Fibroblast of peridontal ligament (primary cell): ENCODE measurements around the gene CYYR1.

ENCODE experiments used
- DNase-seq: peaks from one replicate; pipeline ENCODE4 v3.0.0-alpha.2; 2010; ENCODE audit errors: extremely low read depth

The CYYR1 gene

GRCh38 chr21:26437326-26438009 lies 135.6 kb downstream of the CYYR1 start:
- DNase-seq, result peak; percentile 56

GRCh38 chr21:26433386-26433785 lies 139.7 kb downstream of the CYYR1 start:
- peak; percentile 10 for DNase-seq

GRCh38 chr21:26432410-26432809 lies 140.7 kb downstream of the CYYR1 start:
- no peak for DNase-seq

- no peak for DNase-seq
These were observed 147.5 kb downstream of the CYYR1 start for GRCh38 chr21:26425576-26425975.

- no peak for DNase-seq
These were observed 149.6 kb downstream of the CYYR1 start for GRCh38 chr21:26423511-26423910.

GRCh38 chr21:26422706-26423105 lies 150.4 kb downstream of the CYYR1 start:
- no peak for DNase-seq

- DNase-seq, result no peak
These were observed 150.9 kb downstream of the CYYR1 start for GRCh38 chr21:26422138-26422537.

- no peak for DNase-seq
These were observed 151.4 kb downstream of the CYYR1 start for GRCh38 chr21:26421724-26422123.
